GM18867 (cell line): ENCODE data around the gene UBN2.

ENCODE experiments used
- ATAC-seq: cut with Tn5 transposase; IDR thresholded peaks from one replicate; pipeline ENCODE4 v1.9.1; 2021; ENCODE audit warnings: mild to moderate bottlenecking, moderate library complexity; ENCODE audit not compliant: unreplicated experiment

The UBN2 gene

DNA sequence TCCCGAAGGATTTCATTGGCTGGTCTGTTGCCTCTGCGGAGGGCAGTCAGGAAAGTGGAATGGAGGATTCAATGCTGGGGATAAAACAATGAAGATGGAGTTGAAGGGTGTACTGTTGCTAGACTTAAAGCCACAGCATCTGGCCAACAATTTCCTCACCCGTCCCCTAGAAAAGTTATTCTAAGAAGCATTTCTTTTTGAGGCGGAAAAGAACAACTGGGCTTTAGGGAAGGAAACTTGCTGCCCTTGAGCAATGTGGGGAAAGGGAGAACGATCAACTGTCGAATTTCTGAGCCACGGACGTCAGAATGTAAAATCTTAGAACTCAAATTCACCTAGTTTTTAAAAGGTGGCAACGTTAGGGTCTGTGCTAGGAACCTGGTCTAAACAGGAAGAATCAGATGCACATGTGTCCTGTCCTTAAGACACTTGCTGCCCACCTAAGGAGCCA, 110.8 kb downstream of the UBN2 start:
- ATAC-seq: no peak

DNA sequence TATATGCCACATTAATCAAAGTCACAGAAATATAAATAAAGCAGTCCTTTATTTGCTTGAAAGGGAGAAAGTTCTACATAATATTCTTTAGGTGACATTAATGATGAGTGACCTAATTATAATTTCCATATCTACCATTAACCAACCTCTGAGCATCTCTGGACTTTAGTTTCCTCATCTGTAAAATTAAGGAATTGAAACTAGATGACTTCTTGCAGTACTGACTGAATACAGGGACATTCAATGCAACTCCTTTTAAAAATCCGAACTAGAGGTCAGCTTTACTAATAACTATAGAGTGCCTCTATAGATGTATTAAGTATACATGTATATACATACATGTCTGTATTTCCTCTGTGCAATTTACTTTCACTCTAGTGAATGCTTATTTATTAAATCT, 114.0 kb downstream of the UBN2 start:
- no peak for ATAC-seq

DNA sequence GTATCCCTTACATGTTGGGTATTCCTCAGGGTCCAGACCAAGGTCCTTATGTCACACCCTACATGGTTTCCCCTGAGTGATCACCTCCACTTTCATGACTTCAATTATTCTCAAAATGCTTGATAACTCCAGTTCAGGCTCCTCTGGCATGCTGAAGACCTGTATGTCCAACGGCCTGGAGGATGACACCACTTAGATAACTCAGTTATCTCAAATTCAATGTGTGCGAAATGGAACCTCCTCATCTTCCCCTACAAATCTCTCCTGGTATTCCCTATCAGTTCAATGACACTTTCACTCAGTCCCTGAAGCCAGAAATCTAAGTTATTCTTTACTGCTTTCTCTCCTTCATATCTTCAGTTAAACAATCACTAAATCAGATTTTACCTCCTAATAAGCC, 120.0 kb downstream of the UBN2 start:
- no peak for ATAC-seq

DNA sequence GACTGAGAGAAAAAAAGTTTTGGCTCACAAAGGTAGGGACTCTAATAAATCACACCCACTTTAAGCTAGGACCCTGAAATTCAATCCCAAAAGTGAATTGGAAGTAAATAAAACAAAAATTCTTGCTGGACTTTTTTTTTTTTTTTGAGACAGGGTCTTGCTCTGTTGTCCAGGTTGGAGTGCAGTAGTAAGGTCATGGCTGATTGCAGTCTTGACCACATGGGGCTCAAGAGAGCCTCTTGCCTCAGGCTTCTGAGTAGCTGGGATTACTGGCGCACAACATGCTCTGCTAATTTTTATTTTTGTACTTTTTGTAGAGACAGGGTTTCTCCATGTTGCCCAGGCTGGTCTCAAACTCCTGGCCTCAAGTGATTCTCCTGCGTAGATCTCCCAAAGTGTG, 123.7 kb downstream of the UBN2 start:
- ATAC-seq: no peak

DNA sequence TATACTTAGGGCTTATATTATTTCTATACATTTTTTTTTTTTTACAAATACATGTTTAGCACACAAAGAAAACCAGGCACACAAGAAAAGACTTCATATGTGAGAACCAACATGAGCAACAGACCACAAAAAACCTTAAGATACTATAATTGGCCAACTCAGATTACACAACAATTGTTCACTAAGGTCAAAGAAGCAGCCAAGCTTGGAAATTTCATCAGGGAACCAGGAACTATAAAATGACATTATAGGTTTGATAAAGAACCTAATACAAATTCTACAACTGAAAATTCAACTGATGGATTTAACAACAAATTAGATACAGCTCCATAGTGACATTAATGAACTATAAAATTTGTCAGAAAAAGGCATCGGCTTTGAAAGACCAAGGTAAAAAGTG, 124.3 kb downstream of the UBN2 start:
- ATAC-seq: no peak
